GM12874 (cell line): ENCODE results near the gene USH2A.

Experiments used
- TF ChIP-seq, protein P1 (sequence below): IDR thresholded peaks from 2 replicates; pipeline ENCODE4 v1.5.1; 2011; ENCODE audit warnings: low read depth, mild to moderate bottlenecking, control low read depth, low read length, moderate library complexity; ENCODE audit not compliant: insufficient read depth

USH2A gene

DNA sequence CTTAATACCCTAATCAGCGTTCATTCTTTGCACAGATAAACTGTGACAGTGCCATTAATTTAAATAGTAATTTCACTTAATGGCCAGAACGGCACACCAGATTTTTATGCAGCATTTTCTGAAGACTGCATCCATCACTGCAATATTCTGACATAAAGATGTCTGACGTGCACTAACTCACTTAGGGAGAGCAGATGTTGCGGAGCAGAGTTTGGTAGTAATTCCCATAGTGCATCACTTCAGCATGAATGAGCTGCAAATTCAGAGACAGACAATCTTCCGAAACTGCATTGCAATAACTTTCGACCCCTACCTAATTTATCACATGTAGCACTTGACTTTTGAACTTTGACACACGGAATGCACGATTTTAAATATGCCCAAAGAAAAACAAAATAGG, 630.8 kb downstream of the USH2A start:
- TF ChIP-seq, protein P1, sequence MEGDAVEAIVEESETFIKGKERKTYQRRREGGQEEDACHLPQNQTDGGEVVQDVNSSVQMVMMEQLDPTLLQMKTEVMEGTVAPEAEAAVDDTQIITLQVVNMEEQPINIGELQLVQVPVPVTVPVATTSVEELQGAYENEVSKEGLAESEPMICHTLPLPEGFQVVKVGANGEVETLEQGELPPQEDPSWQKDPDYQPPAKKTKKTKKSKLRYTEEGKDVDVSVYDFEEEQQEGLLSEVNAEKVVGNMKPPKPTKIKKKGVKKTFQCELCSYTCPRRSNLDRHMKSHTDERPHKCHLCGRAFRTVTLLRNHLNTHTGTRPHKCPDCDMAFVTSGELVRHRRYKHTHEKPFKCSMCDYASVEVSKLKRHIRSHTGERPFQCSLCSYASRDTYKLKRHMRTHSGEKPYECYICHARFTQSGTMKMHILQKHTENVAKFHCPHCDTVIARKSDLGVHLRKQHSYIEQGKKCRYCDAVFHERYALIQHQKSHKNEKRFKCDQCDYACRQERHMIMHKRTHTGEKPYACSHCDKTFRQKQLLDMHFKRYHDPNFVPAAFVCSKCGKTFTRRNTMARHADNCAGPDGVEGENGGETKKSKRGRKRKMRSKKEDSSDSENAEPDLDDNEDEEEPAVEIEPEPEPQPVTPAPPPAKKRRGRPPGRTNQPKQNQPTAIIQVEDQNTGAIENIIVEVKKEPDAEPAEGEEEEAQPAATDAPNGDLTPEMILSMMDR, result no peak

DNA sequence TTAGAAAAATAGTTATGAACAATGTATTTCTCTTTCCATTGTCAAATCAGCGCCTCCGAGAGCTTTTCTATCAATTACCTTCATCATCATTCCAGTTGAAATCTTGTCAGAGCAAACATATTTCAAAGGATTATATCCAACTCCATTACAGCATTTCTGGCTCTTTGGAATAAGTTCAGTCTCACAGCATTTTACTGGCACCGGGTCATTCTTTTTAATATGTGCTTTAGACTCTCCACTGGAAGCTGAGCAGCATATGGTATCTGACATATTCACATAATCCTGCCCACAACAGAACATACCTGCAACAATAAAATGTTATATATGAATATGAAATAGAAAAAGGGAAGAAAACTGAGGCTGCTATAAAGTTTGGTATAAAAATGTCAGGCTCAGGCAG, 633.3 kb downstream of the USH2A start:
- TF ChIP-seq, protein P1, result no peak

DNA sequence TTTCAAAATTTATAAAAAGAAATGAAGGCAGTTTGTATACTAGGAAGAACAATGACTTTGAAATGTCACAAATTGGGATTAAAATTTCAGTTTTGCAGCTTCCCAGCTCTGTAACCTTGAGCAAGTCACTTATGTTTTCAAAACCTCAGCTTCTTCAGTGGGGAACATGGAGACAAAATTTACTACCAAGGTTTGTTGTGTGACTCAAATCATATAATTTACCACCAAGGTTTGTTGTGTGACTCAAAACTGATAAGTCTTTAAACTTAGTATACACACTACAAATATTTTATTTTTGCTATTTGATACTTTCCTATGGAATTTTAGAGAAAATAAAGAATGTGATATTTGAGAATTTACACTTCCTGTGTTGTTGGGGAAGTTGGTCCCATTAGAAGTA, 636.3 kb downstream of the USH2A start:
- TF ChIP-seq, protein P1, result no peak

DNA sequence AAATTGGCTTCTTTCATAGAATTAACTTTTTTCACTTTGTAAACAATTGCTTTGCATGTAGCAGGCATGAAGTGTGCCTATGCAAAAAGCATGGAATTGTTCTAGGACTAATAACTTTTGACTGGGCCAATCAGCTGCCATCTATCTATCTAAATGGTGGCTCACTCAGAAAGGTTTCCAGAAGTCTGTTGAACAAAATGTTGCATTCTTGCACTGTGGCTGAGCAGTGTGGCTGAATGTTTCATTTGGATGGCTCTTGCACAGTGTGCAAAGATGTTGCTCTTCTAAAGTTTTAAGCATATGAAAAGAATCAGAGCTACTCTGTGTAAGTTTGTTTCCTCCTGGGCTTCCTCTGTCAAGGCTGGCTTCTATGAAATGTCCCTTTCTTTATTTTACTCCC, 642.6 kb downstream of the USH2A start:
- TF ChIP-seq, protein P1, result no peak

DNA sequence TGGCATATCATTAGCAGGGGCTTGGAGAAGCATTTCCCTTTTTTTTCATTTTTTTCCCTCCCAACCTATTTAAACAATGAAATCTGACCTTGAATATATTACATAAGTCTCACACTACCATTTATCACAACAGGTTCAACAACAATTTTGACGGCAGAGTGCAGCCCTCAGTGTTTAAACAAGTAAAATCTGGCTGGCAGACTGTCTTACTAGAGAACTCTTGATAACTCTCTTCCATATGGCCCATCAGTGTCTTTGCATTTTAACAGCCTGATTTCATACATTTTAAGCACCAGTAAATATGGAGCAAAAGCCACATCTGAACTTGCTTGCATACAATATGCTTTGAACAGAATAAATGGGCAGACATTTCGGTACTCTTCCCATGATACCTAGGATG, 643.1 kb downstream of the USH2A start:
- TF ChIP-seq, protein P1, result no peak

DNA sequence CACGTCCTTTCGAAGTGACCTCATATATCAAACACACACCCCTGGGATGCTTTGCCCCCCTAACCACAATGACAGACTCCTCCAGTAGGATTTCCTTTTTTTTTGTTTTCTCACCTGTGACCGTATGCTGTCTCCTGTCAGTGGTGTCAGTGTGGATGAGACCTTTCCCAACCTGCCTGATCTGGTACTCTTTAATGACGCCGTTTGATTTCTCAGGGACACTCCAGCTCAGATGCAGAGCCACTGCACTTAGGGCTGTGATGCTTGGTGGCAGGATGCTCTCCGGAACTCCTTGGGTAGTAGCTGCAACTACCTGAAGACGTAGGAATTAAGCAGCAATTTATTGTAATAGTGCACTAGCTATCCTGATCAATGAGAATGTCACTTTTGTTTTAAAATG, 643.5 kb downstream of the USH2A start:
- TF ChIP-seq, protein P1, result no peak

DNA sequence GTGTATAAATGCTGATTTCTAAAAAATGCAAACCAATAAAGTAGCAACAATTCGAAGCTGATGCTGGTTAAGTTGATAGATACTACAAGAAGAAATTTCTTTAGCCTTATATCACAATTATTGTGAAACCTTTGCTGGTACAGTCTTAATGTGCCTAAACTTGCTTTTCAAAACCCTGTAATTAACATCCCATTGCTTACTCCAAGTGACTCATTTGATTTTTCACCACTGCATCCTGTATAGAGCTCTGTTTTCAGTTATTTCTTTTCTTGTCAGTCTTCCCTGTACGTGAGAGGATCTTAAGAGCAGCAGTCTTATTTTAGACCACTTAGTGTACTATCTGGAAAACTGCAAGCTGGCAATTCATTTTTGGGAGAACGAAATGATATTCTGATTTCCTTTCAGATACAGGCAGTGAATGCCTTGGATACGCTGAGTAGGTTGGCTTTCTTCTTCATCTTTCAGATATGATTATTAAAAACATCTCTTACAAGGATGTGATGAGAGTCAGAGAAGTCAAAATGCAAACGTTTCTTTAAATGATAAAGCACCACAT, 645.8 kb downstream of the USH2A start:
- TF ChIP-seq, protein P1, result no peak
